ENCODE results near the gene LRRC36. TPM values are rescaled to one million over a fixed set of nuclear protein-coding genes. Genes with fewer than 3 reads are reported as not detected.

LRRC36 gene
- total and polyA plus RNA-seq, 2 experiments from 2014 or later = 1.2 TPM; not detected in 1

GRCh38 chr16:67428146-67428731, 101.6 kb downstream of the LRRC36 start:
- Histone ChIP-seq H3K27me3 (ENCODE audit: insufficient read depth) (peaks cover 23% of the 10 kb centered on the region), H3K79me2 (replicated peaks; ENCODE audit: insufficient read depth) (no peaks in the 10 kb centered on the region), H4K20me1 (replicated peaks; ENCODE audit: insufficient read depth) (no peaks in the 10 kb centered on the region), H3K4me3 (no peak overlapping the region), H2AFZ (no peak overlapping the region), H3F3A (replicated peaks; ENCODE audit: low read depth) (0 out of 2 replicates have a peak, but pooled peaks cover 6% of the 10 kb centered on the region), H3K4me2 (peak overlapping the region; percentile 90), H3K27ac (ENCODE audit: low read depth) (no peak overlapping the region), H3K4me1 (ENCODE audit: insufficient read depth) (peaks cover 51% of the 10 kb centered on the region), H3K9me2 (ENCODE audit: insufficient read depth) (no peaks in the 10 kb centered on the region), H3K36me3 (ENCODE audit: insufficient read depth) (no peaks in the 10 kb centered on the region)
- ATAC-seq = peak; percentile 63
- Mint-ChIP-seq H3K36me3 (ENCODE audit: low read depth) (peaks cover 10% of the 10 kb centered on the region), H3K9me3 (peaks cover 3% of the 10 kb centered on the region; the same call in 2 of the 3 replicates), H3K27ac (no peak overlapping the region), H3K27me3 (ENCODE audit: insufficient read depth, low read depth, poor library complexity) (peaks cover 42% of the 10 kb centered on the region), H3K4me3 (no peak overlapping the region; the same call in 2 of the 3 replicates), H3K4me1 (peaks cover 68% of the 10 kb centered on the region)
- DNase-seq (ENCODE audit: low spot score) = peak; percentile 94
- TF ChIP-seq ETS1 (IDR thresholded peaks at IDR 0.05) (no peak), CTCF (conservative IDR thresholded peaks at IDR 0.05; ENCODE audit: low read depth in 2 of 2) (peak; percentile 74 to 97), NANOG (IDR thresholded peaks at IDR 0.05; ENCODE audit: borderline replicate concordance) (no peak)

- peak overlapping the region; percentile 76 for H3K4me3 Mint-ChIP-seq
- Histone ChIP-seq H3F3A (replicated peaks; ENCODE audit: low read depth) (0 out of 2 replicates have a peak, but pooled peaks cover 4% of the 10 kb centered on the region), H3K4me1 (ENCODE audit: insufficient read depth) (peaks cover 44% of the 10 kb centered on the region), H3K9me2 (ENCODE audit: insufficient read depth) (no peaks in the 10 kb centered on the region), H3K27me3 (ENCODE audit: insufficient read depth) (peaks cover 23% of the 10 kb centered on the region), H2AFZ (no peak overlapping the region), H3K27ac (ENCODE audit: low read depth) (no peak overlapping the region), H4K20me1 (replicated peaks; ENCODE audit: insufficient read depth) (no peaks in the 10 kb centered on the region), H3K4me2 (peak overlapping the region; percentile 90), H3K79me2 (replicated peaks; ENCODE audit: insufficient read depth) (no peaks in the 10 kb centered on the region), H3K4me3 (peak overlapping the region; percentile 85), H3K36me3 (ENCODE audit: insufficient read depth) (no peaks in the 10 kb centered on the region)
- DNase-seq (ENCODE audit: low spot score) (no peak), ATAC-seq (no peak)
- peaks cover 67% of the 10 kb centered on the region for H3K4me1 Mint-ChIP-seq
- H3K27ac Mint-ChIP-seq = no peak overlapping the region
- H3K36me3 Mint-ChIP-seq (ENCODE audit: low read depth) = peaks cover 10% of the 10 kb centered on the region
- peaks cover 3% of the 10 kb centered on the region; the same call in 2 of the 3 replicates for H3K9me3 Mint-ChIP-seq
- no peak for TF ChIP-seq ZNF462 (CRISPR knock-in tag; IDR thresholded peaks at IDR 0.05)
- no peak for TF ChIP-seq EZH2phosphoT487 (IDR thresholded peaks at IDR 0.05; ENCODE audit: unreplicated experiment)
- TF ChIP-seq JUNB (IDR thresholded peaks at IDR 0.05; ENCODE audit: unreplicated experiment) = no peak
- no peak for TF ChIP-seq CTCF (conservative IDR thresholded peaks at IDR 0.05; ENCODE audit: low read depth in 2 of 2)
- TF ChIP-seq NANOG (IDR thresholded peaks at IDR 0.05; ENCODE audit: borderline replicate concordance) = no peak
- TF ChIP-seq ZNF331 (CRISPR knock-in tag; IDR thresholded peaks at IDR 0.05; ENCODE audit: low read depth) = no peak
- peaks cover 40% of the 10 kb centered on the region for H3K27me3 Mint-ChIP-seq (ENCODE audit: insufficient read depth, low read depth, poor library complexity)
Measured at GRCh38 chr16:67429053-67429798, 102.6 kb downstream of the LRRC36 start.
